Esophagus squamous epithelium (tissue), 4 donors: ENCODE measurements around the gene SMYD1.

Experiments used
- CTCF ChIP-seq, 6 experiments: fragments of 450-650 bp in 4 of 6; fragments of 200-600 bp in 2 of 6; sonication (generic) in 2 of 6; IDR thresholded peaks; one replicate each; pipeline ENCODE4 v1.5.1; 2016 to 2019; ENCODE audit warnings: antibody characterized with exemption in 6 of 6, mild to moderate bottlenecking in 4 of 6, moderate library complexity in 4 of 6
- POLR2A ChIP-seq, 4 donors: fragments of 450-650 bp; IDR thresholded peaks; one replicate each; pipeline ENCODE4 v1.6.1; 2017; ENCODE audit warnings: antibody characterized with exemption in 4 of 4, mild to moderate bottlenecking in 4 of 4, moderate library complexity in 3 of 4

- TF ChIP-seq CTCF (IDR thresholded peaks at IDR 0.05) (no peak), POLR2A (IDR thresholded peaks at IDR 0.05) (no peak)
Measured at GRCh38 chr2:88067189-88067588, 436 bp upstream of the SMYD1 start.
